NOMO-1 treated with DMSO at 0.1 percent for 48 hours (cell line): ENCODE data around the gene TRPM1.
A peak's percentile ranks its signal among the peaks of the same experiment; 100 is the strongest.

Experiments
- DNase-seq: peaks from one replicate; lab custom pipeline; 2025; ENCODE audit not compliant: unreplicated experiment; lab: John Stamatoyannopoulos, UW

Gene TRPM1

DNA sequence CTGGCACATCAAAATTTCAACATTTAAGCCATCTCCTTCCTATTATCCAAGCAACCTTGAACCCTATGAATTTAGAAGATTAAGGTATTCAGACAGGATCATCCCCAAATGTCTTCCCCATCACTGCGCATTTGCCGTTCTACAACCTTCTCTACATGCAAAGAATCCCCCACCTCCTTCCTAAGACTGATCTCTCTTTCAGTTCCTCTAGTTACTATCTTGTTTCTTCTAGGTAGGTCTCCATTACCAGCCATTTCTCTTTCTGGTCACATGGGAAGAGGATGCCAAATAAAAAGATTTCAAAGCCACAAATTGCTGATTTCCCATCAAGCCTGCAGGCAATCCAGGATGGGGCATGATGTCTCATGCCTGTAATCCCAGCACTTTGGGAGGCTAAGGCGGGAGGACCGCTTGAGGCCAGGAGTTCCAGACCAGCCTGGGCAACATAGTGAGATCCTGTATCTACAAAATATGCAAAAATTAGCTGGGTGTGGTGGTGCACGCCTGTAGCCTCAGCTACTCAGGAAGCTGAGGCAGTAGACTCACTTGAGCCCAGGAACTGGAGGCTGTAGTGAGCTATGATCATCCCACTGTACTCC is 80.4 kb downstream of the TRPM1 start:
- DNase-seq, result no peak

DNA sequence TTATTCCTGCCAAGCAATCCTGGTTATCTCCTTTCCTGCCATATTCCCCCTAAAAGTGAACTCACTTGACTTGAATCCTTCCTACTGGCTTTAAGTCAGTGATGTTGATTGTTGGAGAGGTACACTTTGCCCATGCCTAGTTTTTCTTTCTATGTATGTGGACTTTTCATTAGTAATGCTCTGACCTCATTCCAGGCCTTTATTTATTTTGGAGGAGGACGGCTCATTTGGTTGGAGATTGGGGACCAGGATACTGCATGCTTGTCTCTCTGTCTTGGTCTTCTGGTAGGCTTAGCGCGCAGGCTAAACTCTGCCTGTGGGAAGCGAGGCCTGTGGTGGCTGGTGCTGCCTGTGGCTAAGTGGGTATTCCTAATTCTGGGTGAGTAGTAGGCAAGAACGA is 81.0 kb downstream of the TRPM1 start:
- DNase-seq, result no peak

DNA sequence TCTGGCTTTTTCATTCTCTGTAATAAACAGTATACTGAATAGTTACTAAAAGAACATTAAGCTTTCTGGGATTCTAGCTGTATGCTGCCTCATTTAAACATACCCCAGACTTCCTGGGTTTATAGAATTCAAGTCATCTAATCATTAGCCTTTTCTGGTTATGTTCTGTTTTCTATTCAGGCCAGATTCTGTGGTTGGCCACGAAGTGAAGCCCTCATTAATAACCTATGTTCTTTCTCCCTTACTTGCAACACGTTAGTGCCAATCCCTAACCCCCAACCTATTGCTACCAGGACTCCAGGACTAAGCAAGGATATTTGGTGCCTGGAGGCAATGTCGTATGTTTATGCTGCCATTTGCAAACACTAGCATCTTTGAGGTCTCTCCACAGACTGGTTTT is 81.5 kb downstream of the TRPM1 start:
- DNase-seq, result no peak

DNA sequence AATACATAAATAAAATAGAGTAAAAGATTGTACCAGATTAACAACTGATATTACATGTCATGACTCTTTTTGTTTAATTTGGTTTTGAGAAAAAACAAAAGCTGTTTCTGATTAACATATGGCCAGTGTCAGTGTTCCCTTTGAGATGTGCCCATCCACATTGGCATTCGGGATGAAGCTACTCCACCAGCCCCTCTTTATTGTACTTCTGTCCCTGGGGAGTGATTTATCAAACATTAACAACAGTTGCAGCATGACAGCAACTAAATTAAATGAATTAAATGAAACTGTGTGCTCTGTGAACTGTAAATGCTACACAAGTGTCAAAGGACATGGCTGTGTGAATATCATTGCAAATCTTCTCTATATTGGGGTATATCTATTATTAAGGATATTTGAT is 84.2 kb downstream of the TRPM1 start:
- DNase-seq, result no peak

DNA sequence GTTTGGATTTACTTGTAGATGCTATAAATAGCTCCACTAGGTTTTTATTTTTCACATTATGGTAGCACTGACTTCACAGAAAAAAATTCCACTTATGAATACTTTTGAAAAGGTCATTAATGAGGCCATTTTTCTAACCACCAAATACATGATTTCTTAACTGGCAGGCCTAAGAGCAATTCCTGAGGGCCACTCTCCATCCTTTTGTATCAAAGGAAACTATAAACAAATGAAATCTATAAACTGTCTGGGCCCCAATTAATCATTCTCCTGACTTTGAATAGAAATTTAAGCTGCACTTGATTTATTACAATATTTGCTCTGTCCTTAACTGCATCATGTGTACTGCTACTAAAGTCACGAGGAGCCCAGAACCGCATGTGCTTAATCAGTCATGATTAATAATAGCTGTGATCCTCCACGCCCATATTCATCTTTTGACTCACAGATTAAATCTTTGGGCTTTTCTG is 85.0 kb downstream of the TRPM1 start:
- DNase-seq, result no peak

DNA sequence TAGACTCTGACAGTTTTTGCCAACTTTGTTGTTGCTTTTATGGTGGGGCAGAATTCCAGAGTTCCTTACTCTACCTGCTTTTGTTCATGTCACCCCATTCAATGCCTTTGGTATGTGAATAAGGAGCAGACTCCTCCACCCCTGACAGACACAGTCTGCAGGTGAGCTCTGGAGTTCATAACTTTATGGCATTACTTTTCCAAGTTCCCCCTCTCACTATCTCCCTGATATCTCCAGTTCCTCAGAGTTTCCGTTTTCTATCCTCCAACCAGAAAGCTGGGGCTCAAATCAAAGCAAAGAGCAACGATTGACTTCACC is 87.0 kb downstream of the TRPM1 start:
- no peak for DNase-seq

DNA sequence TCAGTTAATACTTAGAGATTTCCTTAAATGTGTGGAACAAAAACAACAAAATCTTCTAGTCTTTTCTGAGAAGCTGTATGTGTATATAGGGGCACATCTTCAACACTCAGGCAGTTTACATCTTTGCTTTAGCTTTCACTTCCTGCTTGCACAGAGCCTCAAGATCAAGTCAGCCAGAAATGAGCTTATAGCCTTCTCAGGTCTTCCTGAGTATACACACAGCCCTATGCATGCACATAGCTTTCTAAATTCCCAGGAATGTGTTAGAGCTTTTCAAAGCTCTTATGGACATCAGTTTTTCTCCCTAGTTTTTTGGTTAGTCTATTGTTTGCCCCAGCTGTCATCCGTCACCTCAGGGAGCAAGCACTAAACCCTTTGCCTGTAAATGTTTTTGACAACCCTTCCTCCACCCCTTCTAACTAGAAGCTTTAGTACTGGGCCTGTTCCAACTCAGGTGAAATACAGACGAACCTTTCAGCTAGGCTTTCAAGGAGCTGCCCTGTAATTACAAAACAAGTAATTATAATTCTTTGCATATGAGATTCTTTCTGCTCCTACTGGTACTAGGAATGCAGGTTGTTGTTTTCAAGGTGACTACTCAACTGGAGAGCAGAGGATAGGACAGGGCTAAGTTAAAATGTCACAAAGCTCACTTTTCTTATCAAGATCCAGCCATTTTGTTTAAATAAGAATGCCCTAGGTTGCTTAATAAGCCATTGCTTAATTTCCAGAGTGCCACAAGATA is 87.5 kb downstream of the TRPM1 start:
- peak; percentile 73 for DNase-seq

DNA sequence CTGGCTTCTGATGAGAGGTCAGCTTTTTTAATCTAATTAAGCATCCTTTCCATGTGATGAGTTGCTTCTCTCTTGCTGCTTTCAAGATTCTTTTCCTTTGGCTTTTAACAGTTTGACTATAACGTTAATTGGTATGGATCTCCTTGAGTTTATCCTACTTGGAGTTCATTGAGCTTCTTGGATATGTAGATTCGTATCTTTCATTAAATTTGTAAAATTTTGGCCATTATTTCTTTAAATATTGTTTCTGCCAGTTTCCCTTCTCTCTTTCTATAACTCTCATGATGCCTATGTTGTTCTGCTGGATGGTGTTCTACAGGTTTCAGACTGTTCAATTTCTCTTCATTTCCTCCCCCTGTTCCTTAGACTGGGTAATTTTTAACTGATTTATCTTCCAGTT is 89.1 kb downstream of the TRPM1 start:
- no peak for DNase-seq

DNA sequence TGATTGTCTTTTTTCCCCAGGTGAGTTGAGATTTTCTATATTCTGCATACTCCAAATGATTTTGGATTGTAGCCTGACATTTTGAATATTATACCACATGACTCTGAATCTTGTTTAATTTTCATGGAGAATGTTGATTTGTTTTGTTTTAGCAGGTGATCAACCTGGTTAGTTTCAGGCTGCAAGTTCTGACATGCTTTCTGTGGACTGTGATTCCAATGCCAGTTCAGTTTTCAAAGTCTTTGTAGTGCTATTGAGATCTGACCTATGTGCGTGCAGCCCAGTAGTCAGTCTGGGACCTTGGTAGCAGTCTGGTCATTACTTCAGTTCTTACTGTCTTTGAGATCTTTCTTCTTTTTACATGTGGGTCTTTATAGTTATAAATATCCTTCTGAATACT is 91.5 kb downstream of the TRPM1 start:
- no peak for DNase-seq

DNA sequence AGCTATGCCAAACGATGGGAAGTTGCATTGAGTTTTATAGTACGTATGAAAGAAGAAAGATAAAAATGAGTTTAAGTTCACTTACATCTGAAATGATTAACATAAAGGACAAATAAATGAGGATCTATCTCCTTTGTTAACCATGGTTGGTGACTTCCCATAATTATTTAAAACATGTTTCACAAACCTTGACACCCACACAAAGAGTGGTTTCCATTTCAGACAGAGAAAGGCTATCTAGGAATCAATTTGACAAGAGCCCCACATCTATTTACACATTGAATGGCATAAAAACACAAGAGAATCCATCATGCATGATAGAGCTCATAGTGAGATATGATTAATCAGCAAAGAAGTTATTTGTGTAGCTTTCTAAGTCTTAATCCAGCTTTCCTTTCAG is 95.9 kb downstream of the TRPM1 start:
- DNase-seq, result no peak

DNA sequence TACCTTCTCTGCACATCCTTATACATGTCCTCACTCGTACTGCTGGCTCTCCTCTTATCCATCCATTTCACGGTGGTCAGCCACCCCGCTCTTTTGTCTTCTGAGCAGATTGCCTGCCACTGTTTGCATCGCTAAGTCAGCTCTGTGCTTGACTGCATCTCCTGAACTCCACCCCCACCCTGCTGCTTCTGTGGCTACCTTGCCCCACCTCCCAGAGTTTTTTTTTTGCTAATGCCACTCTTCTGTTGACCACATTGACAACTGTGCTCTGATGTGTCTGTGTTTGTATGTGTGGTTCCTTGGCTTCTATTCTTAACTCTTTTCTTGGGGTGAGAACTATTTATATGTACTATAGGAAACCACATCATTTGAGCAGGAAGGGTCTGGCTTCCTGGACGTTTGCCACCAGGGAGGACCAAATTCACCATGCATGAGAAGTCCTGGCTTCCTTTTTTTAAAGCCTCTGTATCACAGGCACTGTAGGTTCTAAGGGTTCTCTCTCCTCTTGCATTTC is 97.2 kb downstream of the TRPM1 start:
- peak; percentile 98 for DNase-seq

DNA sequence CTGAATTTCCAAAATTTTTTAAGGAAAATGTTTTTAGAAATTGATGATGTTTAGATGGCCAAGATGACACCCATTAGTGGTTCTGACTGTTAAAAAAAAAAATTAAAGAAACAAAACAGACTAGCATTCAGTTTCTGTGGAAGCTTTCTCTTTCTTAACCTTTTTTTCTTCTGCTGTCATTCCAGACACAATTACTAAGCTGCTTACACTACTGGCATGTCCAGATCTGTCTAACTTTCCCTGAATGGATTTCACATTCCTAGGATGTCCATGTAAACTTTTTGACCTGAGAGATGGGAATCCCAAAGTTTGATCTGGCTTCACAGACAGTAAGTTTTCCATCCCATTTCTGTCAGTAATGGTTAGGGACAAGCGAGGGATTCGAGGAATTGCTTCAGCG is 99.8 kb downstream of the TRPM1 start:
- no peak for DNase-seq

DNA sequence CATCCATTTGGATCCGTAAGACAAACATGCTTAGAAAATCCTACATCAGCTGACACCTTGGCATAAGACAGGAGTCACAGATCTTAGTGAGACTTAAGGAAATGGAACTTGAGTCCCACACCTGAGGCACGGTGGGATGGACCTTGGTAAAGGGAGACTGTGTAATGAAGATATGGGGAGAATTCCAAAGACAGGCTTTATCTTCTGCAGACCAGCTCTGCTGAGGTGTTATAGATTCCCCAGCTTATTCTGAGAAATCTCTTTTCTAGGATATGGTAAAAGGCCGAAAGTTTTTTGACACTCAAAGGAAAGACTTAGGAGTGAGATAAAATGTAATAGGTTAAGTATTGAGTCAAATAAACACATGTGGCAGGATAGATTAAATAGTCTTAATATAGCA is 101.8 kb downstream of the TRPM1 start:
- no peak for DNase-seq

DNA sequence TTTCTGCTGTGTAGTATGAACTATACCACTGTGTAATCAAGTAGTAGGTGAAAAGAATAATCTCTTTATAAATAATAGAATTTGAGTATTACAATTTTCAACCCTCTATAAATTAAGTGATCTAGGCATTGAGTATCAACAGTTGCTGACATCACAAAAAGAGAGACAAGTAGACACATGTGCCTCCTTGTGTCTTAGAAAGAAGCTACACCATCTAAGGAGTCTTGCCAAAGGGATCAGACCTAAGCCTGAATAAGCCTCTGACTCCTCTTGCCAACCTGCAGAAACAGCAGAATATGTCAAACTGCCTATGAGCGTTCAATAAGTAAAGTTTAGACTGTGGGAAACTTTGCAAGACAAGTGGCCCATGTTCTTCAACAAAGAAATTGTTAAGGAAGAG is 104.3 kb downstream of the TRPM1 start:
- DNase-seq, result no peak

DNA sequence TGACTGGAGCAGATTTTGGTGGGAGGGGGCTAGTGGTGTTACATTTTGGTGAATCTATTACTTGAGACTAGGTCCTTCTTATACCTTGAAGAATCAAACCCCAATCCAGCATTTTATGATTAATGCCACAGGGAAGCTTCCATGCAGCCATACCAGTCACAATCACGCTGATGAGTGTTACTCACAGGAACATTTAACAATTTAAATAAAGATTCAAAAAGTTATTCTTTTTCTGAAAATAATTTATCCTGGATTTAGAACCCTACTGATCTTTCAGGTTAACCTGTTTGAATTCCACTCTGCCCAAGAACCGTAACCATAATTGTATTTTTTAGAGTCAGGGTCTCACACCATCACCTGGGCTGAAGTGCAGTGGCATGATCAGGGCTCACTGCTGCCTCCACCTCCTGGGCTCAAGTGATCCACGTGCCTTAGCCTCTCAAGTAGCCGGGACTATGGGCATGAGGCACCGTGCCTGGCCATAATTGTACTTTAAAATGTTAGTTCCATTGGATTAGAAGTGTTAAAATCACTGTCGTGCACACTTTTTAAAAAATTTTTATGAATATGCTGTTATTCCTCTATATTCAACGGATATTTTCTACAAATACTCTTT is 109.2 kb downstream of the TRPM1 start:
- DNase-seq, result no peak

DNA sequence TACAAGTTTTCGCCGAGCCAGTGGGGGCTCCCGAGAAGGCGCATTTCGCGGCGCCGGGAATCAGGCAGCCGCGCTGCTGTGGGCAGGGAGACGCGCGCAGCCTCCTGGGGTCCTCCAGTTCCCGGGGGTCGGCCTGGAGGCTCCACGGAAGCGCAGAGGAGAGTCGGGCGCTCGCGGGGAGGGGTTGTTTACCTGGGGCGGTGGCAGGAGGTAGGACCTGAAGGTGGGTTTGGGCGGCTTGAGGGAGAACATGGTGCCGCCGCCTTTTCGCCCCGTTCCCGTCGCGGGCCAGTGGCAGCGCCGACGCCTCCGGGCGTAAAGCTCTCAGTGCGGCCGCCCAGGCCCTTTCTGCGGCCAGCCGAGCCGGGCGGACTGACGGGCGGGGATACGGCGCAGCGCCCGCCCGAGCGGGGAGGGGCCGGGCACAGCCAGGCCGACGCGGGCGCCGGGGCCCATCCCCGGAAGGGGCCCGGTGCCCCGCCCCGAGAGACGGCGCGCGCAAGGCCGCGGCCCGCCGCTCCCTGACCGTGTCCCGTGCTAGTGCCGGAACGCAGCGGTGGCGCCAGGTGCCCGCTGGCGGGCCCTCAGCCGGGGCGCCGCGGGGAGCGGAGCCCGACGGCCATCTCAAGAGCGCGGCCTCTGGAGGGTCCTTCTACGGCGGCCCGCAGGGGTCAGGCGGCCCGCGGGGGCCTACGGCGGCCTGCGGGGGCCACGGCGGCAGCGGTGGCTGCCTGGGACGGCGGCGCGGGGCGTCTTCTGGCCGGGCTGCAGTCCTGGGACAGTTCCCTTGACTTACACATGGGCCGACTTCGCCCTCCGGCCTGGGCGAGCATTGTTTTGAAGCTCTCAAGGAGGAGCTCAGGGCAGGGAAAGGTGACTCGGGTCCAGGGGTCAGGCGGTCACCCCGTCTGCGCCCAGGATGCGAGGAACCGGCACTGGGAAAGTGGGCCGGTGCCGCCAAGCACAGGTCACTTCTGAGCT is 110.0 kb downstream of the TRPM1 start, which contains the start of gene MTMR10:
MTMR10 (minus strand) TSS at position 374 of the 981 bp plus-strand sequence; CDS start at position 252, 122 bp downstream.
- DNase-seq, result peak; percentile 79

DNA sequence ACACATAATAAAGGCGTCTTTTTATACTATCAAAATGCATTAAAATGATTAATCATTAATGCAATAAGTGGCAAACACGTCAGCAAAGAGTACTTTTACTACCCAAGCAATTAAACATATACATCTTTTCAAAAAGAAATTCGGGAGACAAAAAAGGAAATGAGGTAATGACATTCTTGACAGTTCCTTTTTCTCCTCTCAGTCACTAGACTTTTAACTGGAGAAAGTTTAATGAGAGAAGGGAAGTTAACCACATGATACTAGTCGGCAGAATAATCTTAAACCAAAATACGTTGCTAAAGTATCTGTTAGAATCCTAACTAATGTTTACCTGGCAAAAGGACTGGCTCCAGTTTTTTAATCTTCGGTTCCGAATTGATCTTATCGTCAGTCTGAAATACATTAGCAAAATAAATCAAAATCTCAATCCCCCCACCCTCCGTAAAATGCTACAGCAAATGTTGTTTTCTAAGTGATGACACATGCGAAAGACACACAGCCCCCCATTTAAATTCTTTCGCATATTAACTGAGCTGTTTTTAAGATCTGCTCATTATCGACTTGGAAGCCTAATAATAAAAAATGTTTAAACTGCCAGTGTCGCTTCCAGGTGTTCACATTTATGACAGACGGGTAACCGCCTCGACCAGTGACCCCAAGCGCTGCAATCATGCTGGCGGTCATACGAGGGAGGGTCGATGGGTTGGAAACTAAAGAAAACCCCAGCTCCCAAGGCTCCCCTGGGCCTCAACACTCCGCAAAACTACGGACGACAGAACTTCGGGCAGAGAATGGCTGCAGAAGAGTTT is 110.9 kb downstream of the TRPM1 start:
- DNase-seq, result peak; percentile 76

DNA sequence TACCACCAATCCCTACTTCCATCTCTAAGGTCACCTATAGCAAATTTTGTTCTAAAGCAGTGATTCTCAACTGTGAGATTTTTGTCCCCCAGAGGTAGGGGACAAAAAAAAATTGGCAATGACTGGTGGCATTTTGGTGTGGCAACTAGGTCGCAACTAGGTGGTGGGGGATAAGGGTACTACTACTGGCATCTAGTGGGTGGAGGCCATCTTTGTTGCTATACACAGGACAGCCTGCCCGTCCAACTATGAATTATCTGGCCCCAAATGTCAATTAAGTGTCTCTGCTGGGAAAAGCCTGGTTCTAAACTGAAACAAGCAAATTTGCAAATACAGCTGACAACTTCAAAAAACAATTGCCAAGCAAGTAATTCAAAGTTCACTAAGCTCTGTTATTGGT is 111.5 kb downstream of the TRPM1 start:
- DNase-seq, result peak; percentile 38

DNA sequence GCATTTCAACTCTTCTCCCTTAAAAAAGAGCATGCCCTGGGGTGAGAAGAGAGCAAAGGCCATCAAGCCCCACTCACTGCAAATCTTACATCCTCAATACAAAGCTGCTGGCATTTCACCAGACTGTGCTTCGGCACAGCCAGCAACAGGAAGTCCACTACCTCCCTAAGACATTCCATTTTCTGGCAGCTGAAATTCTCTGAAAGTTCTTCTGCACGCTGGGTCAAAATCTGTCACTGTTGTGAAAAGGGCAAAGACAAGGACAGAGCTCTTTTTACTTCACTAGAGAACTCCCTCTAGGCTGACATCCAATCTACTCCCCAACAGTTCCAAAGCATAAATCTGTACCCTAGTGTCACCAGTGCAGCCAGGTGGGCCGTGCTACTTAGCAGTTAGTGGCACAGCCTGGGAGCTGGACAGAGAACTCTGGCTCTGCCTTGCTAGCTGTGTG is 116.4 kb downstream of the TRPM1 start:
- no peak for DNase-seq

DNA sequence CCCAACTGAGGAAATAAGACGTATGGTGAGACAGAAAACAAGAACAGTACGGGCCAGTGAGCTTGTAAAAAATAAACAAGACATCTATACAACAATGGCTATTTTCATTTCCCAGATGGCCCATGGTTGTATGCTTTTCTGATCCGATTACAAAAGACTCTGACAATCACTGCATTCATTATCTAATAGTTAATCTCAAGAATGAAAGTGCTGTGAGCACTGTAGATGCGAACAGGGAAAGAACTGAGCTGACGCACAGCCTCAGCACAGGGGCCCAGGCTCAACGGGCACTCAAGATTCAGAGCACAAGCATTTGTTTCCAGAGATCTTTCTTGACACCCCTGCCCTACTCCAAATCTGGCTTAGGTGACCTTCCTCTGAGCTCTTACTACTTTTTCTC is 117.0 kb downstream of the TRPM1 start:
- no peak for DNase-seq
